ENCODE measurements around the gene SLC26A3.
A peak's percentile ranks its signal among the peaks of the same experiment; 100 is the strongest.

Gene SLC26A3

DNA sequence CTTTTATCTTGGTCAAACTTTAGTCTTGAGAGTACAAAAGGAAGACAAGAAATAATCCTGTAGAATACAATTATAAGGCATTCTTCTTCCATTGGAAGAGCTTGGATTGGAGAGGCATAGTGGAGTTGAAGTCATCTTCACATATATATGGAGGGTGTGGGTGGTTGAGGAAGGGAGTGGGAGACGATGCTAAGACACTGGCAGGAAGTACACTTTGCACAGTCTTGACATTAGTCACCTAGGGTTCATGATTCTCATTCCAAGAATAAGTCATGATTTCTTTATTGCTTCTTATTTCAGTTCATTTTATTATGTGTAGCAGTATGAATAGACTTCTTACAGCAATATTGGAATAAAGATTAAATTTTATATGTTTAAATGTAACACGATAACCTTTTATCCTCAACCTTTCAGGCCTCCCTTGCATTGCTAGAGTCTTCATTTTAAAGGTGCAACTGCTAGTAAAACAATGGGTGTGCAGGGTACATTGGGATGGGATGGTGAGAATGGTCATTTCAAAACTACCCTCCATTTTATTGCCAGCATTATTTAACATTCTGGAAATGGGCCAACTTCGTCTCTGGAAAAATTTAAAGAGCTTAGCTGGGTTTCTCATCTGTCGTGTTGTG is 12.3 kb upstream of the SLC26A3 start:
- DNase-seq, result no peak

DNA sequence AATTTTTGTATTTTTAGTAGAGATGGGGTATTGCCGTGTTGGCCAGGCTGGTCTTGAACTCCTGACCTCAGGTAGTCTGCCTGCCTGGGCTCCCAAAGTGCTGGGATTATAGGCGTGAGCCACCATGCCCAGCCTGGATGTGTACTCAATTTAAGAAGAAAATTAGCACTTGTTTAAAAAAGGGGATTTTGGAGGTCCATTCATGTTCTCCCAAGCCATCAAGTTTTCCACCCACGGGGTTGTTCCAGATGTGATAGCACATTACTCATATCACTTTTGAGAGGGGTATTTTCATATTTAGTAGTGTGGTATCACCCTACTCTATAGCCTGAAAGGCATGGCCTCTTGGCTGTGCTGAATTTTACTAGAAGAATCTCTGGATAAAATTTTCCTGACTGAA is 10.5 kb upstream of the SLC26A3 start:
- no peak for DNase-seq

DNA sequence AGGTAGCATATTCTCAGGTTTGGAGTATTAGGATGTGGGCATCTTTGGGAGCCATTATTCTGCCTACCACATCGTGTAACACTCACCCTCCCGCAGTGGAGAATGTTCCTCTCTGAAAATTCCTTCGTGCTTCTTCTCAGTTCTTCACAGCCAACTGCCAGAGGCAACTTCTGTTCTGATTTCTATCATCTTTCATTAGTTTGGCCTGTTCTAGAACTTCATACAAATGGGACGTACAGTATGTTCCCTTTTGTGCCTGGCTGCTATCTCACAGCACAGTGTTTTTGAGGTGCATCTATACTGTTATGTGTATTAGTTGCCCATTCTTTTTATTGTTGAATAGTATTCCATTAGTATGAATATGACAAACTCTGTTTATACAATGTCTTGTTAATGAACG is 8.9 kb upstream of the SLC26A3 start:
- DNase-seq, result no peak

DNA sequence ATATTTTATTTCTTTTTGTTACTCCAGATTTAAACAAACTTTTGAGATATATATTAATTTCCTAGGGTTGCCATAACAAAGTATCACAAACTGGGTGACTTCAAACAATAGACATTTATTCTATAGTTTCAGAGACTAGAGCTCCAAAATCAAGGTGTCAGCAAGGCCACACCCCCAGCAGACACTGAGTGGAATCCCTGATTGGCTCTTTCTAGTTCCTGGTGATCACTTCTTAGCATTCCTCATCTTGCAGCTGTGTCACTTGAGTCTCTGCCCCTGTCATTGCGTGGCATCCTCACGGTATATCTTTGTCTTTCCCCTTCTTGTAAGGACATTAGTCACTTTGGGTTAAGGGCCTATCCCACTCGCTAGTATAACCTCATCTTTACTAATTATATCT is 7.6 kb upstream of the SLC26A3 start:
- DNase-seq, result no peak

DNA sequence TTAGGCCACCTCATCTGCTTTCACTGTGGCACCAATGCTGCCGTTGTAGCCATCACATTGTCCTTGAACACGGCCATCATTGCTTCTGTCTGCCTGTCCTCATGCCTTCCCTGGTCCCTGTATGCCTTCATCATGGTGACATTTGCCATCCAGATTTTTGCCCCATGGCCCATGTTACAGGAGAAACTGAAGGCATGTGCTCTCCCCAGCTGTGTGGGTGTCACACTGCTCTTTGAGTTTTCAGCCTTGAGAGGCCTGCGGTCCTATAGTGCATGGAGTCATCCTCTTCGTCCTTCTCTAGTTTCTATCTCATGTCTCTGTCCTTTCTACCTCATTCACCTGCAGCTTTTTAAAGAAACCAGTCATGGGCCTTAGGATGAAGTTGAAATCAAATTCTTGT is 6.2 kb upstream of the SLC26A3 start:
- DNase-seq, result no peak

DNA sequence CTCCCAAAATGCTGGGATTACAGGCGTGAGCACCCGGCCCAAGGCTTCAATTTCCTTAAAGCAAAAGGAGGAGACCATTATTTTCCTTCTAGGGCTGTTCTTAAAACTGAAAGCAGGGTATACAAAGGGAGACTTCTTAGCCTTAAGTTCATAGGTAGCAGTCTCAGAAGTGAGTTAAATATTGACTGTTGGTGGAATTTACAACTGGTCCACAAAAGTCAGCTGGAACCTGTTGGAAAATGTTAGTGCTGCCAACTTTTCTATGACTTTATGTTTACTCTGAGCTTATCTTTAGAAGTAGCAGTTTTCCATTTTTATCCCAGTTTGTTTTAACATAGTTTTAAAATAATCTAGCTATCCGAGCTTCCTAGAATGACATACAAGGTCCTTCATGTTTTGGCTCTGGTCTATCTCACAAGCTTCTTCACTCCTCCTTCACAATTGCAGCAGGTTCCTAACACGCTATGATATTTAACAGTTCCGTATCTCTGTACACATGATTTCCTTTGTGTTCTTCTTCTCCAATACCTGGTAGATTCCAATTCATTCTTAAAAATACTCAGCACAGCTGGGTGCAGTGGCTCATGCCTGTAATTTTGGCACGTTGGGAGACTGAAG is 3.3 kb downstream of the SLC26A3 start:
- no peak for DNase-seq

DNA sequence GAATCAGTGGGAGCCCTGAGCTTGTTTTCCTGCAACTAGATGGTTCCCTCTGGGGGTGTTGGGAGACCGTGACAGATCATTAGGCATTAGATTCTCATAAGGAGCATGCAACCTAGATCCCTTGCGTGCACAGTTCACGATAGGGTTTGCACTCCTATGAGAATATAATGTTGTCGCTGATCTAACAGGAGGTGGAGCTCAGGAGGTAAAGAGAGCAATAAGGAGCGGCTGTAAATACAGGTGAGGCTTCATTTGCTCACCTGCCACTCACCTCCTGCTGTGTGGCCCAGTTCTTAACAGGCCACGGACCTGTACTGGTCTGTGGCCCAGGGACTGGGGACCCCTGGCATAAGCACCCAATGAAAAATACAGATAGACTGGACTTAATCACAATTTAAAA is 10.7 kb downstream of the SLC26A3 start:
- DNase-seq, result no peak

DNA sequence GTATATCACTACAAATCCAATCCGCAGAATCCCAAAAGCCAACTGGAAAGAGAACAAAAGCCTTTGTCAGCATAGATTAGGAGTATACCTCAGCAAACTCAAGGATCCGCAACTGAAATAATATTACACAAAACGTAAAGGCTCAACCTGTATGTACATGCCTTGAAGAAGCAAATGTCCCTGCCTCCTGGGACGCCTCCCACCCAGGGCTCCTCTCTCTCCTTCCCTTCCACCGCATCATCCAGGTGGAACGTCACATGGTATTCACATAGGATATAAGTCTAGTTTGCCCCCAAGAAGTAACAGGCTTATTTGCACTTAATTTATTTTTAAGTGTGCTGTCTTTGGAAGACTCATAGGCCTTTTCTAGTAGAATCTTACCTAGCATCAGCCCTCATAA is 13.4 kb downstream of the SLC26A3 start:
- DNase-seq, result no peak

DNA sequence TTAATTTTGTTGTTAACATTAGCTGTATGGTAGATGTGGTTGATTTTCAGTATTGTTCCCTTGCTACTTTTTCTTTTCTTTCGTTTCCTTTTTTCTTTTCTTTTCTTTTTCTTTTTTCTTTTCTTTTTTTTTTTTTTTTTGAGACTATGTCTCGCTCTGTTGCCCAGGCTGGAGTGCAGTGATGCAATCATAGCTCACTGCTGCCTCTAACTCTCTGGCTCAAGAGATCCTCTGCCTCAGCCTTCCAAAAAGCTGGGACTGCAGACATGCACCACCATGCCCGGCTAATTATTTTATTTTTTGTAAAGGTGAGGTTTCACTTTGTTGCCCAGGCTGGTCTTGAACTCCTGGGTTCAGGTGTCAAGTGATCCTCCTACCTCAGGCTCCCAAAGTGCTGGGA is 14.4 kb downstream of the SLC26A3 start:
- DNase-seq, result no peak

DNA sequence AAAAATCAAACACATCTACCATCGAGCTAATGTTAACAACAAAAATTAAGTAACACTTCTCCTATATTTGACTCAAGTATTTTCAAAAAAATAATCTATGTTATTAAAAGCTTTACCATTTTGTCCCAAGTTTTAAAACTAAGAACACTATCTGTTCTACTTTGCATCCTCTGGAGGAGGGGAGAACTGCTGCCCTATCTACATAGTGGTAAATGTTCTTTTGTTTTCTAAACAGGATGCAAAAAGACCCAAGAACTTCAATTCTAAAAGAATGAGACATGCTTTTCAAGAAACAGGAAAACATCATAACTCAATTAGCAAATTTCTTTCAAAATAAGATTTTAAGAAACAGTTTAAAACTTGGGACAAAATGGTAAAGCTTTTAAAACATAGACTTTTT is 14.8 kb downstream of the SLC26A3 start:
- no peak for DNase-seq

DNA sequence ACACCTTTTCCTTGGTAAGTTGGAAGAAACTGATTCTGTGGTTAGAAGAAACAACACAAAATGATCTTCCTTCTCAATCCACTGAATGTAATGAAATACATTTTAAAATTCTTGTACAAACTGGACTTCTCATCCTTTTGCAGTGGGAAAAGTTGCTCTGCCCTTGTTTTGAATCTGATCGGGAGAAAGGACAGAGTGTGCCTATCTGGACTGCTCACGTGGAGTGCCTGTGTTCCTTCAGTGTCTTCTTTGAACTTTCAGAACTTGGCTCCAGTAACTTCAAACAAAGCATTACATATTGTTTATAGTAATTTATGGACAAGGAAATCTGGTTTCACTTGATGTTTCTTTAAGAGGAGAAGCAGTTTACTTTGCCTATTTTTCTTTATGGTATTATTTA is 17.1 kb downstream of the SLC26A3 start:
- DNase-seq, result no peak

DNA sequence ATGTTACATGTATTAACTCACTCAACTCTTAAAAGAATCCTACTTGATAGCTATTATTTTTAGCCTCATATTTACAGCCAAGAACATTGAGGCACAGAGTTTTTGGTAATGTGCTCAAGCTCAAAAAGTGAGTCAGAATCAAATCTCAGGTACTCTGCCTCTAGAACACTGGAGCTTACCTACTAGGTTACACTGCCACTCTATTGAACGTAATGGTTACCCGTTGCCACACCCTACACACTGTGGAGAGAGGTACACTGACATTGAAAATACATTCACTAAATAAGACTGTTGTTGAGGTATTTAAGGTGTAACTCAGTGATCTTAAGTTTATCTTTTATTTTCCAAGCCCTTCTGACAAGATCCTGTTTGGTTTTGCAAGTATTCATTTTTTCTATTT is 17.9 kb downstream of the SLC26A3 start:
- no peak for DNase-seq

DNA sequence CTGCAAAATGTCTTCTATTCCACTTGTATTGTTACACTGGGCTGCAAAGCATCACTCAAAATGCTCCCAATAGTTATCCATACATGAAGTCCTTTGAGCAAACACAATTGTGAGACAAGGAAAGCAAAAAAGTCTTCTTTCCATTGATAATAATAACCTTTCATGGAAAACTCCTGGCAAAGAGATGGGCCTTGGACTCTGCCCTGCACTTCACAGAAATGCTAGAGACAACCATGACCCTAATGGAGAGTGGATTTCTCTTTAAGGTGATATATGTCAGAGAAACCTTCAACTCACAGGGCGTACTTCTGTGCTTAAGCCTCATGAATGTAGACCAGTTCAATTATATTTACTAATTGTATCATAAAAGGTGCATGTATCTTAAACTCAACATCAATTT is 19.4 kb downstream of the SLC26A3 start:
- no peak for DNase-seq

DNA sequence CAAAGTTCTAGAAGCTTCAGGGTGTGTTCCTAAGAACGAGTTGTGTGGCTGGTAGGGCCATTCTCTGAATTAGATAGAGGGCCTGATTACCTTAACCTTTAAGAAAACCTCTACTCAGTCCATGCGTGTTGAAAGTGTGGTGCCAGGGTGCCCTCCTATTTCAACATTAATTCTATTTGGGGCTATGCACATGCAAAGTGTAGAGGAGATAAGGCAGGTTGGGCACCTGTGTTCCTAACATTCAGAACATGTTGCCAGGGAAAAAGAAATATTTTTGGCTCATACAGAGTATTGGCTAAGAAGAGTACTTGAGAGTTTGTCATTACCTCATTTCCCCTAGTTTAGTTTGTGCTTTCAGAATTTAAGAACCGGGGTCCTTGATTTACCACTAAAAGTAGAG is 20.6 kb downstream of the SLC26A3 start:
- DNase-seq, result no peak

DNA sequence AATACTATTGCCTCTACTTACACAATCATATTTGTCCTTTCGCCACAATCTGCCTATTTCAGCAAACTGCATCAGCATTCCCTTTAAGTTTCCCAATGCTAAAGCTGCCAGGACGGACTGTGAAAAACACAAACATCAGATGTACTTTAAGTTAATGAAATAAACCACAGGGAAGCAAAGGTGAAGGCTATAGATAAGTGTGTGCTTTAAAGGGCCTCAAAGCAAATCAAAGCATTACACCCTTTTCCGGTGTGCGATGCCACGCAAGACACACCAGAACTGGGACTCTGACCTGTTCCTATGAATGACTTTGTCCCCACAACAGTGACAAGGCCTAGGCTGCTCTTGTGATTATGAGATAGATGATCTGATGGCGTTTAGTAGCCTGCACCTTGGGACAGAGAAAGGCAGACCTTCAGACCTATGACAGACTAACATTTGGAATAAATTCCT is 23.4 kb downstream of the SLC26A3 start:
- DNase-seq, result no peak

DNA sequence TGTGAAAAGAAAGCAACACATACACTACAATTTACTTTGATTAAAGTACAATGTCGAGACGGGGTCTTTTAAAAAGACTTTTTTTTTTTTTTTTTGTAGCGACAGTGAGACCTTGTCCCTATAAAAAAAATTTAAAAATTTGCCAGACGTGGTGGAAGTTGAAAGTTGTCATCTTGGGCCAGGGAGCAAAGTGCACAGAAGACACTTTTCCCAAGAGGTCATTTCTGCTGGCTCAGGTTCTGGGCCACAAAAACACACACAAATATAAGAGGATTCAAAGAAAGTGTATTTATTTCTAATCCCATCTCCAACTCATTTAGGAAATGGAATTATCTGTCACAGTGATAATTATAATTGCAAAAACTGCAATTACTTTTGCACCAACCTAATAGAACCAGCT is 24.7 kb downstream of the SLC26A3 start:
- no peak for DNase-seq

DNA sequence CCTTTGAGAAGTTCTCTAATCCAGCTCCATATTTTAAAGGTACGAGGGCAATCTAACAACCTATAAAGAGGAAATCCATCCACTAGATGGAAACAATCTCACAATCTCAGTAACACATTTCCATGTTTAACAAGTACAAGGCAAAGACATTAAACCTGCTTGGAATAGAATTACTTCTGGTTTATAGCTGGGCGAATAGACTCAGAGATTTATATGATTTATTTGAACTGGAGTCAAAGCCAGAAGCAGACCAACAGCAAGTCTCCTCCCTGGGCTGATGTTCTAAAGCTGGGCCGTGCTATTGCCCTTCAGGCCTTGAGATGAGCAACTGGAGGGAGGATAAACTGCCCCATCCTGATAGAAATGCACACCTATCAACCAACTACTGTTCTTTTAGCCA is 25.3 kb downstream of the SLC26A3 start:
- no peak for DNase-seq

DNA sequence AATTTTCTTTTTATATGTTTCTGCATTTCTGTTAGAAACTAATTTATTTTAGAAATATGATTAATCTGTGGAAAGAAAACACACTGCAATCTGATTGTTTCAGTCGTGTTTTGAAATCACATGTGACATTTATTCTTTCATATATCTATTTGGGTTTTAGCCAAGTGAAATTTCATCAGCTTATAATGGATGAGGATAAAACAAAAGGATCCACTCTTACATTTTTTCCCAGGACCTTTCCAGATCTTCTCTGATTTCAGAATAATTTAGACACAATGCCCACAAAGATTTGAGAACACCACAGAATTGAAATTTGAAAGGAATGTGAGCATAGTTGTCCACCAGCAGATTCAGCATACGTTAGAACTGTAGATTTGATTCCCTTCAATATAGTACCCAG is 30.0 kb downstream of the SLC26A3 start:
- DNase-seq, result no peak

DNA sequence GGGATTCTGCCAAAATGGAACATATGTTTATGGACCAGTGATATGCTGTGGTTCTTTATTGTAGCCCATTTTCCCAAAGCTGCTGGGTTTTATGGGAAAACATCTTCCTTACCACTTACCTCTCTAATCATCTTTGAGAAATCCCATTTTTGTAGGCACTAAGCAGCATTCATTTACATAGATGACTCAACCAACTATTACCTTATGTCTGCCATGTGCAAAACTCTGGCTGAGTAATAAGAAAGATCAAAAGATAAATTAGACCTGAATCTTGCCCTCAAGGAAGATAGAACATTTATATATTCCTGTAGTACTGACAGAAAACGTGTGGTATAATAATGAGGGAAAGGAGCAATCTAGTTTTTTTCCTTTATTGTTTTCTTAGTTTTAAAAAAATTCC is 34.8 kb downstream of the SLC26A3 start:
- no peak for DNase-seq

DNA sequence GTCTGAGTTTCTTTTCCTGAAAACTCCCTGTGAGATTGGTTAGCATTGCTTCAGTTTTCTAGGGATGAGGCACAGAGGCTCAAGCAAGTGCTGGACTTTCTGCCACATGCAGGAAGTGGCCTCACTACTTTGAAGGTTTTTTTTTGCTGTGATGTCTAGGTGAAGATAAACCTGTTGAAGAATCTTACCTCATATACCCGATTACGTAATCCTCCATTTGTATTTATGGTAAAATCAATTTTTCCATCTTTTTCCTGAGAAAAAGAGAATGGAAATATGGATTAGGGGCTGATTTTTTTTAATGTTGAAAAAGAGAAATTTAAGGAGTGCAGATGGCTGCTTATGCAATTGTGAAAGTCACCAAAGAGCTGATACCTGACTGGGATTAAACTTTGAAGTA is 35.6 kb downstream of the SLC26A3 start:
- no peak for DNase-seq

DNA sequence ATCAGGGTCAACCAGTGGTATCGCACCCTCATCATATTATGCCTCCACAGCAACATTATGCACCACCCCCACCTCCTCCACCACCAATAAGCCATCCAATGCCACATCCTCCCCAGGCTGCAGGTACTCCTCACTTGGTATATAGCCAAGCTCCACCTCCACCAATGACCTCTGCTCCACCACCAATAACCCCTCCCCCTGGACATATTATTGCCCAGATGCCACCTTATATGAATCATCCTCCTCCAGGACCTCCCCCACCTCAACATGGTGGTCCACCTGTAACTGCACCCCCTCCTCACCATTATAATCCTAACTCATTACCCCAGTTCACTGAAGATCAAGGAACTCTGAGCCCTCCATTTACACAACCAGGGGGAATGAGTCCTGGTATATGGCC is 44.4 kb downstream of the SLC26A3 start:
- DNase-seq, result no peak

DNA sequence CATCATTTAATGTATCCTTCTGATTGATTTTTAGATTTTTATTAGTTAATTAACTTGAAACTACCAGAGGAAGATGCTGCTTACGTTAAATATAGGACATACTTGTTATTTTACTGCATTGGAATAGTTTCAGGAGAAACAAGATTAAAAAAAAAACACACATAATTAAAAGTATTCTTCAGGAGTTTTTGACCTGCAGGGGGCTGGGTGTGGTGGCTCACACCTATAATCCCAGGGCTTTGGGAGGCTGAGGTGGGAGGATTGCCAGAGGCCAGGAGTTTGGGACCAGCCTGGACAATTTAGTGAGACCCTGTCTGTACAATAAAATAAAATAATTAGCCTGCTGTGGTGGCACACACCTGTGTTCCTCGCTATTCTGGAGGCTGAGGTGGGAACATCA is 48.4 kb downstream of the SLC26A3 start:
- DNase-seq, result no peak

DNA sequence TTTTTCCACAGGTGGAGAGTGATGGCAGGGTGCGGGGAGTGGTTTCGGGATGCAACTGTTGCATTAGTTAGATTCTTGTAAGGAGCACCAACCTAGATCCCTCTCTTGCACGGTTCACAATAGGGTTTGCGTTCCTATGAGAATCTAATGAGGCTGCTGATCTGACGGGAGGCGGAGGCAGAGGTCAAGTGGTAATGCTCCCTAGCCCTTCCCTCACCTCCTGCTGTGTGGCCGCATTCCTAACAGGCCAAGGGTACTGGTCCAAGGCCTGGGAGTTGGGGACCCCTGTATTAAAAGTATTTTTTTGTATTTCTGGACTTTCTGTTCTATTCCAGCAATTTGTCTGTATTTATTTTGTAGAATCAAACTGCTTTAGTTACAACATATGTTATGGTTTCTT is 51.9 kb downstream of the SLC26A3 start:
- DNase-seq, result no peak

DNA sequence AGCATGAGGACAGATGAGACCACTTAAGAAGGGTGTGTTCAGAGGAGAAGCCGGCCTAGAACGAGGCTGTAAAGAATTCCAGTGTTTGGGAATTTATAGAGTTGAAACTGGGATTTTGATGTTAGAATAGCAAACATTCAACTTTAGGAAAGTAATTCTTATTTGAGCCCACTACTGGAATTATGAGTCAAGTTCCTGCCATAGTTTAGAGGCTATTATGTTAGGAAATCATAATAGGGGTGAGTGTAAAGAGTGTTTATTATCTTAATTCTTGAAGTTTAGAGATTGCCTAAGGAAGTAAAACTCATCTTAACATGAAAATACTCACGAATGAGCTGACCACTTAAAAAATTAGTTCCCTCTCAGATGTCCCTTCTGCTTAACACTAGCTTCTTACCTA is 57.0 kb downstream of the SLC26A3 start:
- no peak for DNase-seq

DNA sequence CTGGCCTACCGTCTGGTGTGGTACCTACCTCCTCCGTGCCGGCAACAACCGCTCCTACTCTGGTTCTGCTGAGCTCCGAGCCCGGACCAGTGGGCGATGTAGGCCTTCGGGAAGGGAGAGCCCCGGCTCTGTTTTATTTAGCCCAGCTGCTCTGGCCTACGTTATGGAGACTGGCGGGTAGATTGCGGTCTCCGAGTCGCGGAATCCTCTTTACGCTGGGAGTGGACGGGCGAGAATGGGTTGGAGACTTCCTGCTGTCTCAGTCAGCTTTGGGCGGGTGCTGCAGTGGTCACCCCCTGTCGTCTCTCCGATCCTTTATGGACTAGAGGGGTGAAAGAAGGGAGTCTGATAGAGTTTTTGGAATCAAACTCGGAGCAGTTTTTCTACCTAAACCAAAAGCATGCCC is 58.7 kb downstream of the SLC26A3 start:
- DNase-seq, result peak in 1 of 2 experiments; percentile 66

Data from NCI-H2081 (cell line).